GM18873 (cell line): ENCODE measurements around the gene STAP2.

ENCODE experiments used
- ATAC-seq: cut with Tn5 transposase; IDR thresholded peaks from one replicate; pipeline ENCODE4 v1.9.1; 2021; ENCODE audit warnings: mild to moderate bottlenecking, moderate library complexity, moderate number of reproducible peaks; ENCODE audit not compliant: unreplicated experiment, low FRiP score

The STAP2 gene

DNA sequence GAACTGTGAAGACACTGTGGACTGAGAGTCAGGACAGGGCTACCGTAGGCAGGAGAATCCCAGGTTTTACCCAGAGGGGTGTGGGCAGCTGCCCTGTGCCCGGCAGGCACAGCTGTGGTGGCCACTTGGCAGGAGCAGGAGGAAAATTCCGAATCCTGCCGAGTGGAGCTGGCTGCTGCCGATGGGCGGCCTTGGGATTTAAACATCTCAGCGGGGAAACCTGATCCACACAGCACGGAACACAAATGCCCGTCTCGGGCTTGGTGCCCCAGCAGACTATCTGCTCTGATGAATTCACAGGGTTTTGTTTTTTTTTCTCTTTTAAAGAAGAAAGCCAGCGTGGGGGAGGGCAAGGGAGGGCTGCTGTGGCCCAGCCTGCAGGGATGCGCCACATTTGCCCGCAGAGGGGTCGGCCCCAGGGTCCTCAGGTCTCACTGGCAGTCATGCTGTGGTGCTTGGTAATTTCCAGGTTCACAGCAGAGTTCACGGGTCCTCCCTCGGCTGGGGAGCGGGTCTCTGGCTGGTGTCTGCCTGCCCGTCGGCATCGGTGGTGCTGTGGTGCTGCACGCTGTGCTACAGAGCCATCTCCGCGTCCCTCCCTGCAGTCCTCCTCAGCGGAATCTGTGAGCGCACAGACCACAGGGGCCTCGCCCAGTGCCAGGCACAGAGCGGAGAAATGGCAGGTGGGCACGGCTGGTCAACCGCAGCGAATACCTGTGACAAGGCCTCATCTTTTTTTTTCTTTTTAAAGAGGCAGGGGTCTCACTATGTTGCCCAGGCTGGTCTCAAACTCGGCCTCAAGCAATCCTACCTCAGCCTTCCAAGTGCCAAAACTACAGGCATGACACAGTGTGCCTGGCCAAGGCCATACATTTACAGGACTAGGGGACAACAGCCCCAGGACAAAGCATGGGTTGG, 32.9 kb upstream of the STAP2 start:
- no peak for ATAC-seq

DNA sequence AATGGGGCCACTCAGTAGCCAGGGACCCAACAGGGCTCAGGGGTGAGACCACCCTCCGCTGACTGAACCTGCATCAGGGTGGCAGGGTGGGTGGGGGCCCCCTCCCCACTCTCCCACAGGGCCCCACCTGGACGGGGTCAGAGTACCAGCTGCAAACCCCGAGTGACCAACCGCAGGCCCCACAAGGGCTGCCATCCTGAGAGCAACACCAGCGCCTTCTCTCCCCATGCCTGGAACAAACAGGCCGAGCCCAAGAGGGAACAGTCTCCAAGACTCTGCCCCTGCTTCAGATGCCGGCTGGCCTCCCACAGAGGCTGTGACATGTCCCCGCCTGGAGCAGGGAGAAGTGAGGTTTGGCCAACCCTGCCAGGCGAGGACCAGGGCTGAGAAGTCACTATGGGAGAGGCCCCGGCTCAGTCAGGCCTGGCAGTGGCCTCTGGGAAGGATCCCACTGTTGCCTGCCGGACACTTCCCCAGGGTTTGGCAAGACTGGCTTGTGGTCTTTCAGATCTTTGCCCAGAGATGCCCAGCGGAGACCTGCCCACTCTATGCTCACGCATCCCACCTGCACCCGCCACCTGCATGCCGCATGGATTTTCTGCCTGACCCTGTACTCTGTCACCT, 31.9 kb upstream of the STAP2 start:
- ATAC-seq = no peak

DNA sequence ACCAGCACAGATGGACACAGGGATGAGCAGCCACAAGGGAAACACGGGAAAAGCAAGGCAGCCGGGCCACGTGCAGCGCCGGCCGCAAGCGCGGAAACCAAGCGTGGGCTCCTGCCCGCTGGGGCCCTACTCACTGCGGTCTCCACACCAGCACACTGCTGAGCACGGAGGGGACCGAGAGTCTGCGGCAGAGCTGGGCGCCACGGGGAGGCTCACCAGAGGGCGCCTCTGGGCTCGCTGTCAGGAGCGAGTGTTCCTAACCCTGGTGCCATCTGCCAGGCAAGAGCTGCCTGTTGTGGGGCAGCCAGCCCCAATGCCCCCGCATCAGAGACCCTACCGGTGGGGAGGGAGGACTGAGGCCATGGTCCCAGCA, 31.2 kb upstream of the STAP2 start:
- ATAC-seq = peak; percentile 16

DNA sequence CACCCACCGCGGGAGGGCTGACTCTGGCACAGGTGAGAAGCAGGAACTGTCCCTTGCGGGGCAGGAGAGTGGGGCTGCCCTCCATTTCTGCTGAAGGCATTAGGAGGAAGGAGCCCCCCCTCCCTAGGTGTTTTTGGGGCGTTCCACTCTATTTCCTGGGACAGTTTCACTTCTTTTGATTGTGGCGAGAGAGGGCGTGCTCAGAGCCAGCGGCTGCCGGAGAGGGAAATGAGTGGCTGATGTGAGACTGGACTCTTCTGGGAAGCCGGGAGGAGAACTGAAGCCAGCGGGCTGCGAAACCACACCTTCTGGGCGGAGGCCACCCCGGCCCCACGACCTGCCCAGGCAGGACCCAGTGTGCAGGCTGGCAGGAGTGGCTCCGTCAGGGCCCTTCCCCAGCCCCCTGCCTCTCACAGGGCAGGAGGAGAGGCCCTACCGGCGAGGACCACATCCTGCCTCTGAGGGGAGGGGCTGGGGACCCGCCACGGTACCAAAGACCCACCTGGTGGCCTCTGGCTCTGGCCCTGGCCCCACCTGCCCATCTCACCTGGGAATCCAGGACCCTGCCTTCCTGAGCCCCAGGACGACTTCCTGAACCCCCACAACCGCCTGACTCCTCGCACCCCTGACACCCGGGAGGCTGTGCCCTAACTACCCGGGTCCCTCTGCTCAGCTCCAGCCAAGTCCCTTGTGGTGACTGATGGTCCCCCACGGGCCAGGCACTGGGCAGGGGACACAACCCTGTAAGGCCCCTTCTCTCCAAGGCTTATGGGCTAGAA, 30.7 kb upstream of the STAP2 start:
- ATAC-seq = peak; percentile 55

DNA sequence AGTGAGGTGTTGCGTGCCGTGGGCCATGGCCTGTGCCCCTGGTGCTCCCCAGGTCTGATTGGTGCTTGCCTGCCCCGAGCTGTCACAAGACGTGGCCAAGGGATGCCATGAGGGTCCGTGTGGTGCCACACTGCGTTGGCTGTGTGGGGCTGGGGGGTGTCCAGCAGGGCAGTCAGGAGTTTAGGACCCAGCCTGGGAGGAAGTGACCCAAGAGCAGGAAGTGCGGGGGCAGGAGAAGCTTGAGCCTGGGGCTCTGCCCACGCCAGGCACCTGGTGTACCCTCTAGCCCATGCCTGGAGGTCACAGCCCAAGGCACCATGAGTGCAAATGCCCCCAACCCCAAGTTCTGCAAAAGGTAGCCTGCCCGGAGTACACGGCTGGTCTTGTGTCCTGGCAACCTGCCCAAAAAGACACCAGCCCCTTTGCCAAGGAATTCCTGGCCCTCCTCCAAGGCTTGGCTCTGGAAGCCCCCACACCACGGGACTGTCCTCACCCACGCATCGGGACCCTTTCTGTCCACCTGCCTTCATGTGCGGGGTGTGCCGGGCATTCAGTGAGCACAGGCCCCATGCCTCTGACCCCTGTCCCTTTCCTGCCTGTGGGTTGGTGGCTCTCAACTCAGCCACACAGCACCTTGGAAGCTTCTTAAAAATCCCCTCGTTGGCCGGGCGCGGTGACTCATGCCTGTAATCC, 29.6 kb upstream of the STAP2 start:
- ATAC-seq = no peak

DNA sequence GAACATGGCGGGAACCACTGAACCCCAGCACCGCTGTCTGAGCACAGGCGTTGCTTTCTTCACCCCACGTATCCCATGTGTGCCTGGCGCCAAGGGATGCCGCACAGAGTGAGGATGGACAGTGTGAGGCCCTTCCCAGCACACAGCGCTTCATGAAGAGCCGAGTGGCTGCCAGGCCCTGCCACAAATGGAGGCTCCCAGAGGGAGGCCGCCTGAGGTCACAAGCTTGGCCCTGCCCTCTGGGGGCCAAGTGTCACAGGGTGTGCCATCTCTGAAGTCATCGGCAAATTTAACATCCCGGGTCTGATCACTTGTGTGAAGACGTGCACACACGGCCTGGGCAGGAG, 29.1 kb upstream of the STAP2 start:
- ATAC-seq = no peak

DNA sequence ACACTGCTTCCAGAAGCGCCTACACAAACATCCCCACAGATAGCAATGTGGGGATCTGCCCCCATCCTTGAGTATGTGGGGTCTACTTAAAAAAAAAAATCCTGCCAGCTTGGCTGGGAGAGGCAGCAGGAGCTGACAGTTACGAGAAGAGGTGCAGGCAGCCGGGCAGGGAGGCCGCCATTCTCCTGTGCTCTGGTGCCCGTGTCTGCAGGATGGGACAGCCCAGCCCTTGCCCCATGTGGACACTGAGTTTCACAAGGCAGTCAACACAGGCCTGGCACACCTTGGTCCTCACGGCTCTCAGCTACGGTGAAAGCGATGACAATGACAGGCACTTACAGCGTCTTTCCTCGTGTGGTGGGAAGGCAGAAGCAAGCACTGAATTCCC, 28.7 kb upstream of the STAP2 start:
- no peak for ATAC-seq

DNA sequence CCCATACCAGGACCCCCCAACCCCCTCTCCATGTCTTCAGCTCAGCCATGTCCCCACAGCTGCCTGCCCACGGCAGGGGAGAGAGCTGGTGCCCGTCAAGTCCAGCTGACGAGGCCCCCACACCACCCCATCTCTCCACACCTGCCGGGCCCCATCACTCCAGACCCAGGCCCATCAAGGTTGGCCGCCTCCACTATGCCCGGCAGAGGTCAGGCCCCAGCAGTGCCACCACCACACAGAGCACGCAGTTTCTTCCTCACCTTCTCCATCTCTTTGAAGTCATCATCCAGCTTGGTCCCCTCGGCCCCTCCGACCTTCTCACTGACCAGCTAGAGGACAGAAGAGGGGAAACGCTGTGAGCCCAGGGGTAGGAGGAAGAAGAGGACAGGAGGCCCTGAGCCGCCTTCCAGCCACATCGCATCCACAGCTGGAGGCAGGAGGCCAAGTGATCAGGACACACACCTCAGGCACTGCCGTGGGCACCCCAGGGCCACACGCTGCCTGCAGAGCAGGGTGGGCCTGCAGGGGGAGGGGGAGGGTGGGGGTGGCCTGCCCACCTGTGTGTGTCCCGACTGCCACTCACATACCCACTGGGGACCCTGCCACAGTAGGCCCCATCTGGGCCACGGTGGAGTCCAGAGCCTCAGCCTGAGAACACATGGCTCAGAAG, 28.2 kb upstream of the STAP2 start:
- ATAC-seq = no peak

DNA sequence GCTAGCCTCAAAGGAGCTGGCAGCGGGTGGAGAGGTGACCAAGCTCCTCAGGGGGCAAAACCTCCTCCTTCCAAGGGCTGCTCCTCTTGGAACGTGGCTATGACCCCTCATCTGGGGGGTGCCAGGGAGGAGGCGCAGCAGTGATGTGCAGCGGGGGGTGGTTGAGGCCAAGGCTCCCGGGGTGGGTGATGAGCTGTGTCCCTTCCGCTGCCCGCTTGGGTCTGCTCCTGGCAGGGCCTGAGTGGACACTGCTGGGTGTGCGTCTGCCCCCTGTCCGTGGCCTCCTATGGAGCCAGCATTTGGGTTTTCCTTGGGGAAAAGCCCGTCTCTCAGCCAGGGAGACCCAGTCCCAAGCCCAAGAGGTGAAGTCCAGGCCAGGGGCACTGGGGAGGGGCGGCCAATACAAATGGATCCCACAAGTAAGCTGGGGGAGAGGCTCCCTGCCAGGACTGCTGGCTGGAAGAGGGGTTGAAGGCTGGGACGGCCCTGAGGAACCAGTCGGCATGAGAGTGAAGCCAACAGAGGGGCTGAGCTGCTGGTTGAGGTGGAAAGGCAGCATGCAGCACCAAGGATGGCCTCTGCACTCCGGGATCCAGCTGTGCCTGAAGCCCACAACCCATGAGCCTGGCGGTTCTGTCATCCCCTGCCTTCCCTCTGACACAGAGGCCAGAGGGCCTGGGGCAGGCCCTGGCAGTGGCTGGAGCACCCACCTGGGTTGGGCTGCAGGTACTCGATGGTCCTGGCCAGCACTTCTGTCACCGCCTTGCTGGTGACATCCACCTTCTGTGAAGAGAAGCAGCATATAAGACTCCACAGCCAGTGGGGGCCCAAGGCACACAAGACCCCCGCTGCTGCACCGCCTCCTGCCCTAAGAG, 27.4 kb upstream of the STAP2 start:
- ATAC-seq = no peak

DNA sequence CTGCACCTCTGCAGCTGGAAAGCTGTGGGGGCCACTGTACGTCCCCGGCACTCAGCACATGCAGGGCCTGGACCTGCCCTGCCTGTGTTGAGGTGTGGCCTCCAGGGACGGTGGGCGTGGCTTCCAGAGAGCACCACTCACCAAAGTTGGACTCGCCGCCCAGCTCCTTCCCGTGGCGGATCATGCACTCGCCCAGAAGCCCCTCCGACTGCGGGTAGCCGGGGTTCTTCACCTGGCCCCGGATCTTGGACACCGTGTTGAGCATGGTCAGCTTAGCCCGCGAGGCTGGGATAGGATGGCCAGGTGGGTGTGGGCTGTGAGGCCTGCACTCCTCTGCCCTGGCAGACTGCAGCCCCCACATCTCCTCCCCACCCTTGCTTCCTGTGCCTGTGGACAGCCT, 26.7 kb upstream of the STAP2 start:
- ATAC-seq = no peak

DNA sequence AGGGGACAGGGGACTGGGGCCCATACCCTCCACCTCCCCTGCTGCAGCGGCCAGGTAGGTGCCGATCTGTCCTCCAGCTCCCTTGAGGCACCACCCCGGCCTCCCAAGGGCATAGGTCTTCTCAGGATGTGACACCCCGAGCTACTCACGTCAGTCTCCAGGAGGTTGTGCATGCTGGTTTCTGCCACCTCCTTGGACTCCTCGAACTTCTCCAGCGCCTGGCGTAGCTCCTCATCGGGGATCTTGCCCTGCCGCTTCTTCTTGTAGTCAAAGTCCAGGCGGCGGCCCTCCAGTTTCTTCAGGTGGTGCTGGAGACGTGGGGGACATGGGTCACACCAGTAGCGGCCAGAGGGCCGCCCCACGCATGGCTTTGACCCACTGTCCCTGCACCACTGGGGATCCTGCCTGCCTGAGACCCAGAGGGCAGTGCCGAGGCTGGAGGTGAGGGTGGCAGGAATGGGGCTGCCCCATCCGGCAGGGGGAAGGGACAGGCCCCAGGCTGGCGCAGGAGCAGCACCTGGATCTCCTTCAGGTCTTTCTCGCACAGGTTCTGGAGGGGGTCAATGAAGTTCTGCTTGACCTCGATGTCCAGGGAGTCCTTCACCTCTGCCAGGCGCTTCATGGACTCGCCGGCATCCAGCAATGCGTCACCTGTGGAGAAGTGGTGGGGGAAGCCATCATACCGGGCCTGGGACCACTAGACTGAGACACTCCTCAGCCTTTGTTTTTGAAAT, 25.1 kb upstream of the STAP2 start:
- no peak for ATAC-seq

DNA sequence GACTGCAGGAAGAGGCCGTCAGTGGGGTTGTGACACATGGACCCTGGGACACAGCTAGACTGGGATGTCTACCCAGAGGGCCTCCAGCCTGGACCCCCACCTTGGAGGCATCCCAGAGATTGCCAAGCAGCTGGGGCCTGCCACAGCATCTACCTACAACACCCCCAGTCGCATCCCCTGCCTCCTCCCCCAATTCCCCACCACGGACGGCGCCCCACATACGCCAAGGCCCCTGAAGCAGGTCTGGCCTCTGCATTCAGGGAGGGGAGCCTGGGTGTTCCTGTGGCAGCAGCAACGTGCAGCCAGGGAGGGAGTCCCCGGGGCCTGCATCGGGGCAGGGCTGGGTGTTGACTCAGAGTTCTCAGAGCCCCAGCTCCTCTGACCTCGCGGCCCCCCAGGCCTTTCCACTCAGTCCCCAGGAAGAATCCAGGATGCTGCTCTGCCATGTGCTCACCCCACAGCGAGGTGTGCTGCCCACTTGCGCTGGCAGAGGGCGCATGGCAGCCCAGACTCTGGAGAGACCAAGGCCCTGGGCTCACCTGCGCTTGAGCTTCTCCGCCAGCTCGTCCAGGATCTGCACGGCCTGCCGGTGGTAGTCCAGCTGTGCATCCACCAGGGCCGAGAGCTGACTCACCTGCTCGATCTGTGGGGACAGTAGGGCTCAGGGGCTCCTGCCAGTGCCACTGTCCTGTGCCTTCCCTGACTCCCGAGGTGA, 24.4 kb upstream of the STAP2 start:
- no peak for ATAC-seq

DNA sequence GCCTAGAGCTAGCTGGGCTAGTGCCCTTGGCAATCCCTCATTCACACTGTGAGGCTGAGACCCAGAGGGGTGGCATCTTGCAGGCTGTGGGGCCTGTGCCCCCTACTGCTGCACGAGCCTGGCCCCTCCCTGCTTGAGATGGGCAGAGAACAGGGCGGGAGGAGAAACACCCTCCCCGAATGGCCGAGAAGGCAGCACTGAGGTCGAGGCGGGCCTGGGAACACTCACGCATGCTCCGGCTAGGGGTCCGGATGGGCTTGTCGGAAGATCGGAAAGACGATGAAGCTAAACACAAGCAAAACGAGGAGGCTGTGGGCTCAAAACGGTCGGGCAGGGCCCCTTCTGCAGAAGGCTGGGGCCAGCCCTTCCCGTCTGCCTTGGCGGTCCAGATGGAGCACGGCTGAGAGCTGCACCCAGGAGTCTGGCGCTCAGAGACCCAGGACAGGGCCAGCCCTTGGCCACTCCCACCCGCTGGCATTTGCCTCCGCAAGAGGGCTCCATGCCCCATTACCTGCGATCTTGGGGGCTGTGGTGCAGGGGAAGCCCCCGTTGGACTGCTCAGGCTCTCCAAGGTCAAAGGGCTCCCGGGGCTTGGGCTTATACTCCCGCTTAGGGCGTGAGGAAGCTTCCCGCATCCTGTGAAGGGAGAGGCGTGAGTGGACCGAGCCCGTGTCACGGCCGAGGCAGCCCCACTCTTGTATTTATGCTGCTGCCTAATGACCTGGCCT, 23.6 kb upstream of the STAP2 start:
- ATAC-seq = no peak

DNA sequence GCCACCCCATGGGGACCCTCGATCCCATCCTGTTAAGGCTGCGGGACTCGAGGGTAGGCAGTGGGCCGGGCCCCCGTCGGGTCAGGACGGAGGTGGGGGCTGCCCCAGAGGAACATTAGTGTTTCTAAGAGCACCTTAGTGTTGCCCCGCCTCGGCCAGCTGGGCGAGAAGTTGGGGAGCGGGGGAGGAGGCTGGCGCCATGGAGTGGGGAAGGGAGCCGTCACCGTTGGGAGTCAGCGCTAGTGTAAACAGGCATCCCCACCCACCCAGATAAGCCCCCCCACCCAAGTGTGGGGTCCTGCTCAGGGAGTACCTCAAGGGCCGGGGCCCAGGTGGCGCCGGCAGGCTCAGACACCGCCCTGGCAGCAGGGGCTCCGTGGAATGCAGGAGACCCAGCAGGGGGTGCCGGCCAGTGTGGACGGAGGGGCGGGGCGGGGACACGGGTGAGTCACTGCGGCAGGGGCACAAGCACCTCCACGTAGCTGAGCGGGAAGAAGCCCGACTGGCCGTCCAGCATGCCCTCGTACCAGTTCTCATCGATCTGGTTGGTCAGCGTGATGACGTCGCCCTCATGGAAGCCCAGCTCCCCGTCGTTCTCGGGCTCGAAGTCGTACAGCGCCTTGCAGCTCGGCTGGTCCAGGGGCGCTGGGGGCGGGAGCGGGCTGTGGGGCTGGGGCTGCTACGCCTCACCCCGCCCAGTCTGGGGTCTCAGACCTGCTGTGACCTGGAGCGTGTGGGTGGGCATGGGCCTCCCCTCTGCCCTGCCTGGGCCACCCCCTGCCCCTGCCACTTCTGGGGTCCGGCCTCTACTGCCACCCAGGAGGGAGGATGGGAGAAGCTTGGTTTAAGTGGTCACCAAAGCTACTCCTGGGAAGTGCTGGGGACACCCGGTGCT, 22.8 kb upstream of the STAP2 start:
- no peak for ATAC-seq

DNA sequence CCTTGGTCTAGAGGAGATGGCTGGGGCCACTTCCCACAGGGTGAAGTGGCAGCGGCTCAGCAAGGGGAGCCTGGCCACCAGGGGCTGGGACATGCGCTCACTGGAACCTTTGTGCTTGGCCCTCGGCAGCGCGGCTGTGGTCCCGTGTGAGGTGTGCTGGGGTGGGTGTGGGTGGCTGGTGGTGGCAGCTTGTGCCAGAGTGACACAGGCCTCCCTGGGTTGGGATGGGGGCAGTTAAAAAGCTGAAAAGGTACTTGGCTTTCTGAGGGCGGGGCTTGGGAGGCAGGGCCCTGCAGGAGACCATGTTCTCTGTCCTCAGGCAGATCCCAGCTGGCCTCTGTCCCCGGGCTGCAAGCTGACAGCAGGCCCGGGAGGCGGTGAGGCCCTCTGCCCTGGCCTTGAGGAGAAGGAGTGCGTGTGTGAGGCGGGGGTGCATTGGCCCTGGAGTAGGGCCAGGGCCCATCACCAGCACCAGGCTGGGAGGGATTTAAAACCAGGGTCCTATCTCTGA, 22.1 kb upstream of the STAP2 start:
- no peak for ATAC-seq

DNA sequence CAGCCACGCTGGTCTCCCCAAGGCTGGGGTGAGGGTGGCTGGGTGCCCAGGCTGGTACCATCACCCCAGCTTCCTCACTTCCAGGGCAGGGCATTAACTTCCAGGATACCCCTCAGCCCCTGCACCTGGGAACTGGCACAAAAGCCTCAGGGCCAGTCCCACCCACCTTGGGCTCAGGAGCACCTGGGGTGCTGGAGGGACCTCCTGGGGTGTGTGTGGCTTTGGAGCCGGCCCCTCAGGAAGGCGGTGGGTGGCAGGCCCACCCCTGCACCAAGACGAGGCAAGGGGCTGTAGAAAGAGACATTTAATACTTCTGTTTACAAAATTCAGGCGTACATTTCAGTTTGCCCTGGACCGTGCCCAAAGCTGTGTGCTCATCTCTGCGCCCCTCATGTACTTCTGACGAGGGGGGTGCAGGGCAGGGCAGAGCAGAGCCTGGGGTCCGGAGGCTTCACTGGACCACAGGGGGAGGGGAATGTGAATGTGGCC, 21.5 kb upstream of the STAP2 start:
- no peak for ATAC-seq
